Transverse colon (tissue), 4 donors: ENCODE measurements around the gene CDK5R2. TPM values are rescaled to one million over a fixed set of nuclear protein-coding genes. Genes with fewer than 3 reads are reported as not detected.

Source experiments
- DNase-seq: peaks from one replicate; pipeline ENCODE4 v3.0.0-alpha.2; 2019
- H3K27ac ChIP-seq, 4 donors: fragments of 200-600 bp; sonication (generic); 2 replicates each; pipeline ENCODE4 v1.5.1; 2016 to 2018; ENCODE audit warnings: inconsistent platforms in 4 of 4
- H3K27me3 ChIP-seq: fragments of 200-600 bp; sonication (generic); 2 replicates; pipeline ENCODE4 v1.5.1; 2017; ENCODE audit warnings: inconsistent platforms
- H3K36me3 ChIP-seq, 4 donors: fragments of 200-600 bp; sonication (generic); 2 replicates each; pipeline ENCODE4 v1.5.1; 2017 to 2019; ENCODE audit warnings: inconsistent platforms in 4 of 4
- H3K4me1 ChIP-seq, 4 donors: fragments of 200-600 bp; sonication (generic); 2 replicates each; pipeline ENCODE4 v1.5.1; 2017 to 2020; ENCODE audit warnings: inconsistent platforms in 4 of 4
- H3K4me3 ChIP-seq, 4 donors: fragments of 200-600 bp; sonication (generic); 1 replicate in 1 of 4; 2 replicates in 3 of 4; pipeline versions ENCODE4 v1.5.1 to v1.6.1; 2017 to 2019; ENCODE audit warnings: inconsistent platforms in 4 of 4
- H3K9me3 ChIP-seq, 2 donors: fragments of 200-600 bp; sonication (generic); 2 replicates each; pipeline ENCODE4 v1.5.1; 2017 to 2019; ENCODE audit warnings: inconsistent platforms in 2 of 2
- EP300 ChIP-seq: sonication (generic); formaldehyde crosslinking; IDR thresholded peaks from one replicate; pipeline ENCODE4 v1.6.1; 2017; ENCODE audit warnings: antibody characterized with exemption, low read depth
- POLR2A ChIP-seq: fragments of 450-650 bp; IDR thresholded peaks from one replicate; pipeline ENCODE4 v1.6.1; 2016; ENCODE audit warnings: antibody characterized with exemption, mild to moderate bottlenecking, moderate library complexity
- POLR2AphosphoS5 ChIP-seq, 3 donors: sonication (generic); formaldehyde crosslinking; IDR thresholded peaks; one replicate each; pipeline ENCODE4 v1.6.1; 2016; ENCODE audit warnings: antibody characterized with exemption in 3 of 3
- WGBS, 2 donors: methylation state at CpG; one replicate each; pipeline ENCODE4 v1.1.5; 2018; ENCODE audit warnings: low coverage in 1 of 2; 5-methylcytosine and 5-hydroxymethylcytosine counted together
- in situ Hi-C, 4 donors: fragments of 200-750 bp; cut with MboI; loops; one replicate each; pipeline versions ENCODE4 v1.15.0 to v1.15.1; 2017; ENCODE audit warnings: low sequenced_read_pairs in 3 of 4, low pct_ligation_motif_present in 1 of 4, low pct_unique_long_range_greater_than_20kb in 1 of 4
- intact Hi-C: fragments of 100-400 bp; cut with DNase I; formaldehyde crosslinking; loops from one replicate; pipeline ENCODE4 v1.15.1; 2023; ENCODE audit warnings: low total_unique reads
- total RNA-seq, 4 donors: library from RNA; depleted of rRNA; stranded (reverse); fragments of >200 nt; gene quantifications; one replicate each; pipeline ENCODE4 v1.1.0, GENCODE V29; 2016
- TF ChIP-seq, protein P1 (sequence below), 5 experiments: fragments of 200-600 bp in 3 of 5; fragments of 450-650 bp in 2 of 5; sonication (generic) in 3 of 5; IDR thresholded peaks; 1 replicate in 2 of 5; 2 replicates in 3 of 5; pipeline ENCODE4 v1.5.1; 2016 to 2017; ENCODE audit warnings: antibody characterized with exemption in 5 of 5, inconsistent platforms in 3 of 5, mild to moderate bottlenecking in 2 of 5, moderate library complexity in 1 of 5

The CDK5R2 gene
- total RNA-seq, 4 donors from 2014 or later, result 0.41 TPM; not detected in 3

DNA sequence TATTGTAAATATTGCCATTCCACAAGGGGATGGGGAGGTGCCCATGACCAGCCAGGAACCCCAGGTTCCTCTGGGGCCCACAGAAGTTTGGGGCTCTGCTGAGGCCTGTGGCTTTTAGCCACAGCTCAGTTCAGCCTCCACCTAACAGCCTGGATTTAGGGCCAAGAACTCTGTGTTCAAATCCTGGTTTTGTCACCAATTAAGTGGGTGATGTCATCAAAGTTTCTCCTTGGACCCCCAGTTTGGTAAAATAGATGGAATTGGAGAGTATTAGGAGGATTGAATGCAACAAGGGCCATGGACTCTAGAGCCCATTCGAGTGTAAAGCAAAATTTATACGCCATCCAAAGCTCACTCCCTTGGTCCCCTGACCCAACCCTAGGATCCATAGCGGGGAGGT lies 28.7 kb downstream of the CDK5R2 start:
- Histone ChIP-seq H3K27ac (no peak overlapping the region), H3K36me3 (no peaks in the 10 kb centered on the region), H3K4me3 (no peak overlapping the region), H3K9me3 (no peaks in the 10 kb centered on the region), H3K4me1 (peaks cover 9 to 24% (median 22%) of the 10 kb centered on the region in 4 donors), H3K27me3 (peaks cover 100% of the 10 kb centered on the region)
- intact Hi-C loops, result no loop called here
- in situ Hi-C loops, result no loop called here
- 33 to 68% methylated on average over 1 to 3 of the region's 3 CpGs for WGBS, 2 donors
- no peak for DNase-seq
- TF ChIP-seq POLR2A (no peak), EP300 (no peak), POLR2AphosphoS5 (IDR thresholded peaks at IDR 0.05) (no peak)
- TF ChIP-seq, protein P1, sequence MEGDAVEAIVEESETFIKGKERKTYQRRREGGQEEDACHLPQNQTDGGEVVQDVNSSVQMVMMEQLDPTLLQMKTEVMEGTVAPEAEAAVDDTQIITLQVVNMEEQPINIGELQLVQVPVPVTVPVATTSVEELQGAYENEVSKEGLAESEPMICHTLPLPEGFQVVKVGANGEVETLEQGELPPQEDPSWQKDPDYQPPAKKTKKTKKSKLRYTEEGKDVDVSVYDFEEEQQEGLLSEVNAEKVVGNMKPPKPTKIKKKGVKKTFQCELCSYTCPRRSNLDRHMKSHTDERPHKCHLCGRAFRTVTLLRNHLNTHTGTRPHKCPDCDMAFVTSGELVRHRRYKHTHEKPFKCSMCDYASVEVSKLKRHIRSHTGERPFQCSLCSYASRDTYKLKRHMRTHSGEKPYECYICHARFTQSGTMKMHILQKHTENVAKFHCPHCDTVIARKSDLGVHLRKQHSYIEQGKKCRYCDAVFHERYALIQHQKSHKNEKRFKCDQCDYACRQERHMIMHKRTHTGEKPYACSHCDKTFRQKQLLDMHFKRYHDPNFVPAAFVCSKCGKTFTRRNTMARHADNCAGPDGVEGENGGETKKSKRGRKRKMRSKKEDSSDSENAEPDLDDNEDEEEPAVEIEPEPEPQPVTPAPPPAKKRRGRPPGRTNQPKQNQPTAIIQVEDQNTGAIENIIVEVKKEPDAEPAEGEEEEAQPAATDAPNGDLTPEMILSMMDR (IDR thresholded peaks at IDR 0.05), result no peak

DNA sequence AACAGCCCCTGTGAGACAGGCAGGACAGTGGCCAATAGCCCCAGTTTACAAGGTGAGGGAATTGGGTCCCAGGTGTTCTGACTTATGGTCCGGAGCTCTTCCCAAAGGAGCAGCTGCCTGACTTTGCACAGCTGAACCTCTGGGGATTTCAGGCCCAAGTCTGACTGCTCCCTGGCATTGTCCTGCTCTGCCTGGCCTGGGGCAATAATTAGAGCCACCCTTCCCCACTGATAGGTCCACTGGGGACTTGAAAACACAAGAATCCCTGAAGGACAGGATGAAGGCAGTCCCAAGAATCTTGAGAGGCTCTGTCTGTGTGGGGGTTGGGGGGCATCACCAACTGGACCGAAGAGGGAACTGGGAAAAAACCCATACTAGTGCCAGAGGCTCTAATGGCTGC lies 29.2 kb downstream of the CDK5R2 start:
- Histone ChIP-seq H3K36me3 (no peaks in the 10 kb centered on the region), H3K4me3 (no peak overlapping the region), H3K4me1 (peaks cover 14 to 29% (median 27%) of the 10 kb centered on the region in 4 donors), H3K27me3 (peaks cover 100% of the 10 kb centered on the region), H3K27ac (no peak overlapping the region), H3K9me3 (no peaks in the 10 kb centered on the region)
- WGBS, 2 donors, result 65% methylated on average over 2 of the region's 2 CpGs; no CpG with 5 or more reads in 1 of the 2 donors
- in situ Hi-C loops (no loop called here), intact Hi-C loops (no loop called here)
- no peak for DNase-seq
- TF ChIP-seq EP300 (no peak), POLR2A (no peak), POLR2AphosphoS5 (IDR thresholded peaks at IDR 0.05) (no peak)
- TF ChIP-seq, protein P1 (IDR thresholded peaks at IDR 0.05), result no peak

DNA sequence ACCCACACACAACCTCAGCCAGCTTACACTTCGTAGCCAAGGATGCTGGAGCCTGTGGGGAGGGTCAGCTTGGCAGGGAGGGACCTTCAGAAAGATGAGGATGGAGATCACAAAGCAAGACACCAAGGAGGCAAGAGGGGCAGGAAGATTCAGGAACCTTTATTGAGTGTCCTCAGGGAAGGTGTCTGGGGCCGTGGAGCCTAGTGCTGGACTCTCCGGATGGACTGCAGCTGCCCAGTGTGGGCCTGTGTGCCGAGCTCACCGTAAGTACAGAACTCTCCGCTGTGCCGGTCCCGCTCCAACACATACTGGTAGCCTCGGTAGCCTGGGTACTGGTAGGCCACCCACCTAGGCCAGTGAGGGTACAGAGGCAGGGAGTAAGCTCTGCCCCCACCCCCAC lies 30.6 kb downstream of the CDK5R2 start:
- no peak for DNase-seq
- Histone ChIP-seq H3K4me3 (no peak overlapping the region), H3K4me1 (peaks cover 15 to 24% (median 23%) of the 10 kb centered on the region in 4 donors), H3K36me3 (no peaks in the 10 kb centered on the region), H3K27me3 (peaks cover 100% of the 10 kb centered on the region), H3K9me3 (no peaks in the 10 kb centered on the region), H3K27ac (no peak overlapping the region)
- intact Hi-C loops, result no loop called here
- TF ChIP-seq EP300 (no peak), POLR2AphosphoS5 (IDR thresholded peaks at IDR 0.05) (no peak), POLR2A (no peak)
- TF ChIP-seq, protein P1 (IDR thresholded peaks at IDR 0.05), result no peak
- in situ Hi-C loops, result no loop called here
- WGBS, 2 donors, result 35% methylated on average over 9 of the region's 9 CpGs; no CpG with 5 or more reads in 1 of the 2 donors

DNA sequence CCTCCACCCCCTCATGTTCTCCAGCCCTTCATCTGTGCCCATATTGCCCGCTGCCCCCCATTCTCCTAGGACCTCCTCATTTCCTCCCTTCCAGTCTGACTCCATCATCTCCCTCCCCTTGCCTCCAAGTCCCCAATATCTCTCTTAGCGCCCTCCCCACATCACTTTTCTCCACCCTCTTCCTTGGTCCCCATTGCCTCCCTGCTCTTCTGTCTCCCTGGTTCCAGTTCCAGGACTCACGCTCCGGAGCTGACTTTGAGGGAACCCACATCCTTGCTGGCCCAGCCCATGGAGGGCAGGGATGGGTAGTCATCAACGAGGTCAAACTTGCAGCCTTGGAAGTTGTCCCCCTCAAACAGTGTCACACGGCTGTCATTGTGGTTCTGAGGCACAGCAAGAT lies 31.1 kb downstream of the CDK5R2 start:
- in situ Hi-C loops, result no loop called here
- no peaks in the 10 kb centered on the region for H3K9me3 ChIP-seq
- no peak overlapping the region for H3K4me3 ChIP-seq
- DNase-seq, result no peak
- no peak overlapping the region for H3K27ac ChIP-seq
- TF ChIP-seq, protein P1 (IDR thresholded peaks at IDR 0.05), result no peak
- WGBS, 2 donors, result 20 to 21% methylated on average over 1 to 6 of the region's 6 CpGs
- peaks cover 100% of the 10 kb centered on the region for H3K27me3 ChIP-seq
- intact Hi-C loops, result no loop called here
- peaks cover 15 to 19% (median 18%) of the 10 kb centered on the region in 4 donors for H3K4me1 ChIP-seq
- H3K36me3 ChIP-seq, result no peaks in the 10 kb centered on the region
